Measurements from ENCODE around the gene TCF7L2. TPM values are rescaled to one million over a fixed set of nuclear protein-coding genes. Genes with fewer than 3 reads are reported as not detected.

The TCF7L2 gene
- total and polyA plus RNA-seq, 8 donors: 6.7 to 179 (median 61.7) TPM

GRCh38 chr10:113168584-113168983 is 218.5 kb downstream of the TCF7L2 start:
- 75 to 80% (median 77%) methylated on average over 6 of the region's 6 CpGs for WGBS, 5 donors
- no peak overlapping the region for H3K4me3 ChIP-seq
- no peaks in the 10 kb centered on the region for H3K9me3 ChIP-seq
- H3K27ac ChIP-seq: no peak overlapping the region
- H3K36me3 ChIP-seq: peaks cover 5 to 44% (median 39%) of the 10 kb centered on the region in 4 donors
- H3K4me1 ChIP-seq: peaks cover 0 to 3% (median 1%) of the 10 kb centered on the region in 4 donors
- H3K27me3 ChIP-seq: no peaks in the 10 kb centered on the region
- no peak for DNase-seq
- intact Hi-C loops (cut with DNase I; ENCODE audit: low total_unique reads): no loop called here
- no peak for TF ChIP-seq EP300 (IDR thresholded peaks at IDR 0.05)
- no peak for TF ChIP-seq POLR2A (IDR thresholded peaks at IDR 0.05)
- TF ChIP-seq POLR2AphosphoS5 (IDR thresholded peaks at IDR 0.05): no peak
- no peak for TF ChIP-seq CTCF (IDR thresholded peaks at IDR 0.05)

GRCh38 chr10:113169111-113169510 is 219.1 kb downstream of the TCF7L2 start:
- DNase-seq: no peak
- no peaks in the 10 kb centered on the region for H3K9me3 ChIP-seq
- H3K27ac ChIP-seq: no peak overlapping the region
- 82 to 89% (median 84%) methylated on average over 10 of the region's 10 CpGs for WGBS, 5 donors
- H3K4me3 ChIP-seq: no peak overlapping the region
- H3K4me1 ChIP-seq: no peaks in the 10 kb centered on the region
- no peaks in the 10 kb centered on the region for H3K27me3 ChIP-seq
- intact Hi-C loops (cut with DNase I; ENCODE audit: low total_unique reads): no loop called here
- peaks cover 5 to 39% (median 35%) of the 10 kb centered on the region in 4 donors for H3K36me3 ChIP-seq
- TF ChIP-seq POLR2A (IDR thresholded peaks at IDR 0.05) (no peak), CTCF (IDR thresholded peaks at IDR 0.05) (no peak), POLR2AphosphoS5 (IDR thresholded peaks at IDR 0.05) (no peak)

- no peak for DNase-seq
- Histone ChIP-seq H3K27ac (no peak overlapping the region), H3K4me1 (no peaks in the 10 kb centered on the region), H3K9me3 (no peaks in the 10 kb centered on the region), H3K36me3 (peaks cover 5 to 37% (median 31%) of the 10 kb centered on the region in 4 donors), H3K4me3 (no peak overlapping the region), H3K27me3 (no peaks in the 10 kb centered on the region)
- intact Hi-C loops (cut with DNase I; ENCODE audit: low total_unique reads): no loop called here
- 74 to 88% (median 85%) methylated on average over 14 of the region's 14 CpGs for WGBS, 5 donors
- no peak for TF ChIP-seq POLR2AphosphoS5 (IDR thresholded peaks at IDR 0.05)
- no peak for TF ChIP-seq CTCF (IDR thresholded peaks at IDR 0.05)
- TF ChIP-seq POLR2A (IDR thresholded peaks at IDR 0.05): no peak
- TF ChIP-seq EP300 (IDR thresholded peaks at IDR 0.05): no peak
Observed at GRCh38 chr10:113169853-113170460, 219.9 kb downstream of the TCF7L2 start.

GRCh38 chr10:113171662-113172061 is 221.6 kb downstream of the TCF7L2 start:
- H3K4me3 ChIP-seq: no peak overlapping the region
- no peak for DNase-seq
- no peaks in the 10 kb centered on the region for H3K9me3 ChIP-seq
- H3K4me1 ChIP-seq: no peaks in the 10 kb centered on the region
- intact Hi-C loops (cut with DNase I; ENCODE audit: low total_unique reads): no loop called here
- H3K27ac ChIP-seq: no peak overlapping the region
- 86 to 96% (median 92%) methylated on average over 11 of the region's 11 CpGs for WGBS, 5 donors
- H3K27me3 ChIP-seq: no peaks in the 10 kb centered on the region
- TF ChIP-seq CTCF (IDR thresholded peaks at IDR 0.05) (no peak), POLR2AphosphoS5 (IDR thresholded peaks at IDR 0.05) (no peak), POLR2A (IDR thresholded peaks at IDR 0.05) (no peak), EP300 (IDR thresholded peaks at IDR 0.05) (no peak)
- peaks cover 0 to 20% (median 16%) of the 10 kb centered on the region in 4 donors for H3K36me3 ChIP-seq

All from stomach (tissue), 9 donors.